ENCODE results near the gene CAMTA1. TPM values are rescaled to one million over a fixed set of nuclear protein-coding genes. Genes with fewer than 3 reads are reported as not detected.

CAMTA1 gene
- total RNA-seq, 1 donor from 2014 or later = 77.6 TPM

DNA sequence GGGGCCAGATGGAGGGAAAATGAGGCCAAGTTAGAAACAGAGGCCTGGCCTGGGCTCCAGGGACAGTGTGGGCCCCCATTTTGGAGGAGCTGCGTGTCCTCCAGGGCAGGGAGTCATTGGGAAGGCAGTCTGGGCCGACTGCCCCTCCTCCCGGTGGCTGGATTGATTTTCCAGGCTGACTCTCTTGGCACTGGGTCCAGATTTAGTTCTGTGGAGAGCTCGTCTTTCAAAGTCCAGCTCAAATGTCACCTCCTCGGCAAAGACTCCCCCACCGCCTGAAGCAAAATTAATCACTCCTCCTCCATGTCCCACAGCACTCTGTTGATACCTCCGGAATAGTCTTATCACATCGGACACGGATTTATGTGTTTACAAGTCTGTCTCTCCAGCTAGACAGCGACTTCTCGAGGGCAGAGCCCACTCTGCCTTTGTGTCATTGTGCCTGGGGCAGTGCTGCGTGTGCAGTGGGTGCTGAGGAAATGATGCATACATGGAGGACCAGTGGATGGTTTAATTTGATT is 175.1 kb downstream of the CAMTA1 start:
- Histone ChIP-seq H2AFZ (ENCODE audit: low read depth, low read length) (no peak overlapping the region), H3K27ac (ENCODE audit: low read depth, low read length) (no peak overlapping the region)
- H3K27me3 Mint-ChIP-seq (ENCODE audit: low read depth, unreplicated experiment) = peaks cover 46% of the 10 kb centered on the region

DNA sequence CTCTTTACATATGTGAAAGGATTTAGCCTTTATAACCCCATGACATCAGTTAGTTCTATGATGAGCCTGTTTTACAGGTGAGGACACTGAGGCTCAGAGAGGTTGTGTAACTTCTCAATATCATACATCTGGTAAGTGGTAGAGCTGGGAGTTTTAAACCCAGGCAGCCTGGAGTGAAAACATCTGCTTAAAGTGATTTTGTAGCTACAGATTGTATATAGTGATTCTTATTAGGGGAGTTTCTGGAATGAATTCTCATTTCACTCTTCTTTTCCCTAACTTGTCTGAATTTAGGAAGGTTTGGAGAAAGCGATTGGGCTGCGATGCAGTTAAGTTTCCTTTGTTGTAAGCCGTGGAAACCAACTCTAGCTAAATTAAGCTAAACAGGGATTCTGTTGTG is 175.6 kb downstream of the CAMTA1 start:
- H3K27me3 ChIP-seq (ENCODE audit: insufficient read depth, low read length) = peaks cover 49% of the 10 kb centered on the region
- no peak overlapping the region for H3K27ac ChIP-seq (ENCODE audit: low read depth, low read length)
- H2AFZ ChIP-seq (ENCODE audit: low read depth, low read length) = no peak overlapping the region
- no peaks in the 10 kb centered on the region for H3K36me3 ChIP-seq (ENCODE audit: insufficient read depth, low read length)
- H3K9me3 Mint-ChIP-seq (ENCODE audit: unreplicated experiment) = no peaks in the 10 kb centered on the region
- no peak for FAIRE-seq
- no peak overlapping the region for H3K27ac Mint-ChIP-seq (ENCODE audit: unreplicated experiment)
- peaks cover 6% of the 10 kb centered on the region for H3K4me1 ChIP-seq (ENCODE audit: insufficient read depth, low read length)
- no peak overlapping the region for H3K9ac ChIP-seq (ENCODE audit: low read length)
- no peaks in the 10 kb centered on the region for H3K79me2 ChIP-seq (ENCODE audit: insufficient read depth, low read length)
- no peak overlapping the region for H3K4me3 ChIP-seq (ENCODE audit: insufficient read depth, low read depth, low read length)
- no peak overlapping the region for H3K4me3 Mint-ChIP-seq (ENCODE audit: unreplicated experiment)
- H3K9me3 ChIP-seq (ENCODE audit: insufficient read depth, low read depth, low read length) = peaks cover 2% of the 10 kb centered on the region
- H3K4me1 Mint-ChIP-seq (ENCODE audit: low read depth, unreplicated experiment) = no peaks in the 10 kb centered on the region
- H3K4me2 ChIP-seq (ENCODE audit: low read length) = no peak overlapping the region
- peaks cover 47% of the 10 kb centered on the region for H3K27me3 Mint-ChIP-seq (ENCODE audit: low read depth, unreplicated experiment)
- no peak for DNase-seq (ENCODE audit: low read depth)
- no peak for TF ChIP-seq EZH2 (IDR thresholded peaks at IDR 0.05; ENCODE audit: insufficient read depth, low read length)
- TF ChIP-seq, protein P1, sequence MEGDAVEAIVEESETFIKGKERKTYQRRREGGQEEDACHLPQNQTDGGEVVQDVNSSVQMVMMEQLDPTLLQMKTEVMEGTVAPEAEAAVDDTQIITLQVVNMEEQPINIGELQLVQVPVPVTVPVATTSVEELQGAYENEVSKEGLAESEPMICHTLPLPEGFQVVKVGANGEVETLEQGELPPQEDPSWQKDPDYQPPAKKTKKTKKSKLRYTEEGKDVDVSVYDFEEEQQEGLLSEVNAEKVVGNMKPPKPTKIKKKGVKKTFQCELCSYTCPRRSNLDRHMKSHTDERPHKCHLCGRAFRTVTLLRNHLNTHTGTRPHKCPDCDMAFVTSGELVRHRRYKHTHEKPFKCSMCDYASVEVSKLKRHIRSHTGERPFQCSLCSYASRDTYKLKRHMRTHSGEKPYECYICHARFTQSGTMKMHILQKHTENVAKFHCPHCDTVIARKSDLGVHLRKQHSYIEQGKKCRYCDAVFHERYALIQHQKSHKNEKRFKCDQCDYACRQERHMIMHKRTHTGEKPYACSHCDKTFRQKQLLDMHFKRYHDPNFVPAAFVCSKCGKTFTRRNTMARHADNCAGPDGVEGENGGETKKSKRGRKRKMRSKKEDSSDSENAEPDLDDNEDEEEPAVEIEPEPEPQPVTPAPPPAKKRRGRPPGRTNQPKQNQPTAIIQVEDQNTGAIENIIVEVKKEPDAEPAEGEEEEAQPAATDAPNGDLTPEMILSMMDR (IDR thresholded peaks at IDR 0.05; ENCODE audit: insufficient read depth, low read depth, low read length) = no peak
- H3K36me3 Mint-ChIP-seq (ENCODE audit: low read depth, unreplicated experiment) = no peaks in the 10 kb centered on the region
- no peaks in the 10 kb centered on the region for H4K20me1 ChIP-seq (ENCODE audit: insufficient read depth, low read length)

More for the DNA sequence above, 175.1 kb downstream of the CAMTA1 start:
- peaks cover 2% of the 10 kb centered on the region for H3K9me3 ChIP-seq (ENCODE audit: insufficient read depth, low read depth, low read length)
- no peaks in the 10 kb centered on the region for H4K20me1 ChIP-seq (ENCODE audit: insufficient read depth, low read length)
- no peaks in the 10 kb centered on the region for H3K4me1 Mint-ChIP-seq (ENCODE audit: low read depth, unreplicated experiment)
- DNase-seq (ENCODE audit: low read depth) (peak; percentile 55), FAIRE-seq (no peak)
- no peaks in the 10 kb centered on the region for H3K36me3 Mint-ChIP-seq (ENCODE audit: low read depth, unreplicated experiment)
- no peak overlapping the region for H3K4me3 ChIP-seq (ENCODE audit: insufficient read depth, low read depth, low read length)
- no peak overlapping the region for H3K27ac Mint-ChIP-seq (ENCODE audit: unreplicated experiment)
- H3K4me1 ChIP-seq (ENCODE audit: insufficient read depth, low read length) = peaks cover 4% of the 10 kb centered on the region
- H3K79me2 ChIP-seq (ENCODE audit: insufficient read depth, low read length) = no peaks in the 10 kb centered on the region
- H3K27me3 ChIP-seq (ENCODE audit: insufficient read depth, low read length) = peaks cover 45% of the 10 kb centered on the region
- H3K36me3 ChIP-seq (ENCODE audit: insufficient read depth, low read length) = no peaks in the 10 kb centered on the region
- H3K9me3 Mint-ChIP-seq (ENCODE audit: unreplicated experiment) = no peaks in the 10 kb centered on the region
- H3K4me2 ChIP-seq (ENCODE audit: low read length) = no peak overlapping the region
- H3K4me3 Mint-ChIP-seq (ENCODE audit: unreplicated experiment) = no peak overlapping the region
- TF ChIP-seq EZH2 (IDR thresholded peaks at IDR 0.05; ENCODE audit: insufficient read depth, low read length) = no peak
- H3K9ac ChIP-seq (ENCODE audit: low read length) = no peak overlapping the region

DNA sequence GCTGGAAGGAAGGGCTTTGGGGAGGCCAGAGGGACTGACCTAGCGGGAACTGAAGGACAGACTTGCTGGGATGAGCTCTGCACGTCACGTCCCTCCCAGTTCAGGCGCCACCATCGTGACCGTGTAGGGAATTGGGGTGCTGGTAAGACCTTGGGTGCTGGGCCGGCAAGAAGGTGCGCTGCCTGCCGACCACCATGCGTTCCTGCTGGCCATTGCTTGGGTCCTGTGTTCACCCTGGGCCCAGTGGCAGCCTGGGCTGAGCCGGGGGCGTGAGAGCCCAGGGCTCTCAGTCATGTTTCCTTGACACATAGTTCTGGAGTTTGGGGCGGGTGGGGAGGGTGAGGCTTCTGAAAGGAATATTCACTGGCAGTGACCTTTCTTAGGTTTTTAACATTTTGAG is 176.0 kb downstream of the CAMTA1 start:
- Mint-ChIP-seq H3K36me3 (ENCODE audit: low read depth, unreplicated experiment) (no peaks in the 10 kb centered on the region), H3K4me3 (ENCODE audit: unreplicated experiment) (no peak overlapping the region), H3K9me3 (ENCODE audit: unreplicated experiment) (no peaks in the 10 kb centered on the region), H3K27me3 (ENCODE audit: low read depth, unreplicated experiment) (peaks cover 43% of the 10 kb centered on the region), H3K27ac (ENCODE audit: unreplicated experiment) (no peak overlapping the region), H3K4me1 (ENCODE audit: low read depth, unreplicated experiment) (no peaks in the 10 kb centered on the region)
- no peaks in the 10 kb centered on the region for H3K36me3 ChIP-seq (ENCODE audit: insufficient read depth, low read length)
- no peak overlapping the region for H2AFZ ChIP-seq (ENCODE audit: low read depth, low read length)
- H3K4me3 ChIP-seq (ENCODE audit: insufficient read depth, low read depth, low read length) = no peak overlapping the region
- no peak overlapping the region for H3K9ac ChIP-seq (ENCODE audit: low read length)
- no peak for FAIRE-seq
- H3K4me1 ChIP-seq (ENCODE audit: insufficient read depth, low read length) = peaks cover 6% of the 10 kb centered on the region
- H3K27me3 ChIP-seq (ENCODE audit: insufficient read depth, low read length) = peaks cover 50% of the 10 kb centered on the region
- H4K20me1 ChIP-seq (ENCODE audit: insufficient read depth, low read length) = no peaks in the 10 kb centered on the region
- no peak overlapping the region for H3K4me2 ChIP-seq (ENCODE audit: low read length)
- H3K79me2 ChIP-seq (ENCODE audit: insufficient read depth, low read length) = no peaks in the 10 kb centered on the region
- TF ChIP-seq, protein P1 (IDR thresholded peaks at IDR 0.05; ENCODE audit: insufficient read depth, low read depth, low read length) = no peak
- TF ChIP-seq EZH2 (IDR thresholded peaks at IDR 0.05; ENCODE audit: insufficient read depth, low read length) = no peak
- no peak for DNase-seq (ENCODE audit: low read depth)
- no peak overlapping the region for H3K27ac ChIP-seq (ENCODE audit: low read depth, low read length)
- peaks cover 2% of the 10 kb centered on the region for H3K9me3 ChIP-seq (ENCODE audit: insufficient read depth, low read depth, low read length)

Data from astrocyte (in vitro differentiated cells and primary cell).